Hepatocyte (in vitro differentiated cells): ENCODE results near the gene FAF1. TPM values are rescaled to one million over a fixed set of nuclear protein-coding genes. Genes with fewer than 3 reads are reported as not detected.
A peak's percentile ranks its signal among the peaks of the same experiment; 100 is the strongest.

ENCODE experiments used
- DNase-seq: peaks from one replicate; pipeline ENCODE4 v3.0.0-alpha.2; 2016; ENCODE audit warnings: low spot score
- H2AFZ ChIP-seq: fragments of 200-600 bp; sonication (generic); 2 replicates; pipeline ENCODE4 v1.6.0; 2016; ENCODE audit warnings: antibody characterized with exemption, mild to moderate bottlenecking
- H3K27ac ChIP-seq: fragments of 200-600 bp; sonication (generic); 2 replicates; pipeline ENCODE4 v1.5.1; 2016; ENCODE audit warnings: mild to moderate bottlenecking
- H3K27me3 ChIP-seq: fragments of 200-600 bp; sonication (generic); 2 replicates; pipeline ENCODE4 v1.6.1; 2016
- H3K36me3 ChIP-seq: fragments of 200-600 bp; sonication (generic); replicated peaks from 2 replicates; pipeline ENCODE4 v1.5.1; 2016; ENCODE audit warnings: low read depth; ENCODE audit not compliant: insufficient read depth
- H3K4me1 ChIP-seq: fragments of 200-600 bp; sonication (generic); 2 replicates; pipeline ENCODE4 v1.5.1; 2016; ENCODE audit warnings: mild to moderate bottlenecking, moderate library complexity; ENCODE audit not compliant: insufficient read depth
- H3K4me2 ChIP-seq: fragments of 200-600 bp; sonication (generic); 2 replicates; pipeline ENCODE4 v1.6.0; 2016
- H3K4me3 ChIP-seq: fragments of 200-600 bp; sonication (generic); 2 replicates; pipeline ENCODE4 v1.5.1; 2016; ENCODE audit warnings: mild to moderate bottlenecking
- H3K79me2 ChIP-seq: fragments of 200-600 bp; sonication (generic); 2 replicates; pipeline ENCODE4 v1.6.0; 2017; ENCODE audit warnings: mild to moderate bottlenecking
- H3K9me2 ChIP-seq: fragments of 200-600 bp; sonication (generic); replicated peaks from 2 replicates; pipeline ENCODE4 v1.6.0; 2017; ENCODE audit warnings: mild to moderate bottlenecking; ENCODE audit not compliant: insufficient read depth
- H3K9me3 ChIP-seq: fragments of 200-600 bp; sonication (generic); 2 replicates; pipeline ENCODE4 v1.5.1; 2016; ENCODE audit warnings: low read depth, mild to moderate bottlenecking
- H4K20me1 ChIP-seq: fragments of 200-600 bp; sonication (generic); 2 replicates; pipeline ENCODE4 v1.6.0; 2016; ENCODE audit warnings: mild to moderate bottlenecking; ENCODE audit not compliant: insufficient read depth, poor library complexity, severe bottlenecking
- EZH2 ChIP-seq: fragments of 200-600 bp; sonication (generic); IDR thresholded peaks from 2 replicates; pipeline ENCODE4 v1.6.1; 2016; ENCODE audit warnings: antibody characterized with exemption, mild to moderate bottlenecking, borderline replicate concordance
- EZH2phosphoT487 ChIP-seq: fragments of 200-600 bp; sonication (generic); IDR thresholded peaks from one replicate; pipeline ENCODE4 v1.6.1; 2018; ENCODE audit warnings: antibody characterized with exemption, mild to moderate bottlenecking, low read depth, moderate library complexity; ENCODE audit not compliant: unreplicated experiment, severe bottlenecking
- WGBS: methylation state at CpG from one replicate; pipeline ENCODE4 v1.1.6; 2016; ENCODE audit warnings: low lambda C conversion rate; ENCODE audit errors: missing lambda C conversion rate; 5-methylcytosine and 5-hydroxymethylcytosine counted together
- polyA plus RNA-seq: library from polyadenylated mRNA; unstranded; fragments of >200 nt; fragmentation: Nextera tagmentation; extraction: Ambion mirVana; gene quantifications from 2 replicates; pipeline ENCODE4 v1.2.1, GENCODE V29; 2016
- total RNA-seq: library from RNA; depleted of rRNA; stranded (reverse); fragments of >200 nt; gene quantifications from 2 replicates; pipeline ENCODE4 v1.2.3, GENCODE V29; 2014
- TF ChIP-seq, protein P1 (sequence below): fragments of 200-600 bp; sonication (generic); IDR thresholded peaks from 2 replicates; pipeline ENCODE4 v1.5.1; 2016; ENCODE audit warnings: antibody characterized with exemption, mild to moderate bottlenecking; ENCODE audit not compliant: poor library complexity

The FAF1 gene
- total and polyA plus RNA-seq, 2 experiments from 2014 or later = 25.7 to 35.5 TPM

DNA sequence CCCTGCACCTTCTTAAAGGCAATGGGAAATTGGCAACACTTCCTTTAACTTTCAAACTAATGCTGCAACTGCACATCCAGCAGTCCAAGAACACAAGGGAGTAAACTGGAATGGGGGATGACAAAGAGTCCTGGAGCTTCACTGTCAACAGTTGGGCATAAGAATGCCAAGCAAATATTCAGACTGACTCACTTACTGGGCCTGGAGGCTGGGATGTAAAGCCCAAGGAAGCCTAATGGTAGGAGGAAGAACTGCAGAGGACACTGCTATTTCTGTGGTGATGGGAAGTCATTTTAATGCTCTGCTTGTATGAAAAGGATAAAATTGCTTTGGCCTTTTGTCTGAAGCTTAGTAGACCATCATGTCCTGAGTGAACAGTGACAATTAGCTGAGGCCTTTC is 521.1 kb downstream of the FAF1 start:
- Histone ChIP-seq H3K9me3 (no peaks in the 10 kb centered on the region), H3K4me2 (no peak overlapping the region), H3K27me3 (peaks cover 6% of the 10 kb centered on the region), H2AFZ (no peak overlapping the region), H3K27ac (no peak overlapping the region), H3K9me2 (no peaks in the 10 kb centered on the region), H3K4me1 (no peaks in the 10 kb centered on the region), H4K20me1 (no peaks in the 10 kb centered on the region), H3K79me2 (no peaks in the 10 kb centered on the region), H3K4me3 (no peak overlapping the region), H3K36me3 (peaks cover 3% of the 10 kb centered on the region)
- no peak for DNase-seq
- TF ChIP-seq EZH2 (no peak), EZH2phosphoT487 (no peak)

DNA sequence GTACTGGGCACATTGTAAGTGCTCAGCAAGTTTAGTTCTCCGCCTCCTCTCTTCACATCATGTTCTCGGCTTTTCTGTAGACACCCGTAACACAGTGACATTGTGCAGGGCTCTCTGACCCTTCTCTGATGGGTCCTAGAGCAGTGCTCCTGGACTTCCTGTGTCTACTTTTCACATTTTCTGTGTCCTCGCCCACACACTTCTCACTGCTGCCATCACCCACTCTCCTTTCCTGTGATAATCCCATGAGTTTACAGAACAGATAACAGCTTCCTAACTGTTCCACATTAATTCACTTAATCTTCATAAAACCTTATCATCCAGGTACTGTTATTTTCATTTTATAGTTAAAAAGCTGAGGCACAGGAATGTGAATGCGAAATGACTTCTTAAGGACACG is 523.6 kb downstream of the FAF1 start:
- WGBS = 81% methylated on average over 6 of the region's 6 CpGs
- H3K4me1 ChIP-seq = no peaks in the 10 kb centered on the region
- H3K9me3 ChIP-seq = no peaks in the 10 kb centered on the region
- no peak overlapping the region for H2AFZ ChIP-seq
- DNase-seq = no peak
- H4K20me1 ChIP-seq = no peaks in the 10 kb centered on the region
- no peak for TF ChIP-seq EZH2
- TF ChIP-seq, protein P1, sequence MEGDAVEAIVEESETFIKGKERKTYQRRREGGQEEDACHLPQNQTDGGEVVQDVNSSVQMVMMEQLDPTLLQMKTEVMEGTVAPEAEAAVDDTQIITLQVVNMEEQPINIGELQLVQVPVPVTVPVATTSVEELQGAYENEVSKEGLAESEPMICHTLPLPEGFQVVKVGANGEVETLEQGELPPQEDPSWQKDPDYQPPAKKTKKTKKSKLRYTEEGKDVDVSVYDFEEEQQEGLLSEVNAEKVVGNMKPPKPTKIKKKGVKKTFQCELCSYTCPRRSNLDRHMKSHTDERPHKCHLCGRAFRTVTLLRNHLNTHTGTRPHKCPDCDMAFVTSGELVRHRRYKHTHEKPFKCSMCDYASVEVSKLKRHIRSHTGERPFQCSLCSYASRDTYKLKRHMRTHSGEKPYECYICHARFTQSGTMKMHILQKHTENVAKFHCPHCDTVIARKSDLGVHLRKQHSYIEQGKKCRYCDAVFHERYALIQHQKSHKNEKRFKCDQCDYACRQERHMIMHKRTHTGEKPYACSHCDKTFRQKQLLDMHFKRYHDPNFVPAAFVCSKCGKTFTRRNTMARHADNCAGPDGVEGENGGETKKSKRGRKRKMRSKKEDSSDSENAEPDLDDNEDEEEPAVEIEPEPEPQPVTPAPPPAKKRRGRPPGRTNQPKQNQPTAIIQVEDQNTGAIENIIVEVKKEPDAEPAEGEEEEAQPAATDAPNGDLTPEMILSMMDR = no peak
- TF ChIP-seq EZH2phosphoT487 = no peak
- H3K36me3 ChIP-seq = peaks cover 3% of the 10 kb centered on the region
- no peaks in the 10 kb centered on the region for H3K79me2 ChIP-seq
- no peak overlapping the region for H3K27ac ChIP-seq
- no peaks in the 10 kb centered on the region for H3K9me2 ChIP-seq
- no peak overlapping the region for H3K4me3 ChIP-seq
- H3K27me3 ChIP-seq = peaks cover 31% of the 10 kb centered on the region
- H3K4me2 ChIP-seq = no peak overlapping the region

DNA sequence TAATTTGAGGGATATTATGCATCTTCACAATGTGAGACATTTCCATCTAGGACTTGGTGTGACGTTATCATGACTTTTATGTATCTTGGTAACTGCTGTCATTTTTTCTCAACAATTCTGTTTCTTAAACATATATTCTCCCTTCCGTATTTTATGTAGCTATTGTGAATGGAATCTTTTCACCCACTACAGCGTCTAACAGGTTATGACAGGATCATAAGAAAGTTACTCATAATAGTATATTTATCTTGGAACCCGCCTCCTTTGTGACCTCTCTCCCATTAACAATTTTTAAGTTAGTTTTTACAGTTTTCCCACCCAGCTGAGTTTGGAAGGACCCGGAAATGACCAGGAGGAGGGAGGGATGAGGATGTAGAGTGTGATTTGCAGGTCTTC is 530.1 kb downstream of the FAF1 start:
- Histone ChIP-seq H3K36me3 (no peaks in the 10 kb centered on the region), H3K9me3 (no peaks in the 10 kb centered on the region), H3K79me2 (no peaks in the 10 kb centered on the region), H2AFZ (no peak overlapping the region), H3K4me1 (no peaks in the 10 kb centered on the region), H3K4me2 (peak overlapping the region; percentile 20), H3K4me3 (no peak overlapping the region), H3K27ac (no peak overlapping the region), H3K27me3 (peaks cover 94% of the 10 kb centered on the region), H3K9me2 (no peaks in the 10 kb centered on the region), H4K20me1 (no peaks in the 10 kb centered on the region)
- WGBS = 23% methylated on average over 5 of the region's 5 CpGs
- TF ChIP-seq, protein P1 = no peak
- no peak for TF ChIP-seq EZH2phosphoT487
- DNase-seq = no peak

DNA sequence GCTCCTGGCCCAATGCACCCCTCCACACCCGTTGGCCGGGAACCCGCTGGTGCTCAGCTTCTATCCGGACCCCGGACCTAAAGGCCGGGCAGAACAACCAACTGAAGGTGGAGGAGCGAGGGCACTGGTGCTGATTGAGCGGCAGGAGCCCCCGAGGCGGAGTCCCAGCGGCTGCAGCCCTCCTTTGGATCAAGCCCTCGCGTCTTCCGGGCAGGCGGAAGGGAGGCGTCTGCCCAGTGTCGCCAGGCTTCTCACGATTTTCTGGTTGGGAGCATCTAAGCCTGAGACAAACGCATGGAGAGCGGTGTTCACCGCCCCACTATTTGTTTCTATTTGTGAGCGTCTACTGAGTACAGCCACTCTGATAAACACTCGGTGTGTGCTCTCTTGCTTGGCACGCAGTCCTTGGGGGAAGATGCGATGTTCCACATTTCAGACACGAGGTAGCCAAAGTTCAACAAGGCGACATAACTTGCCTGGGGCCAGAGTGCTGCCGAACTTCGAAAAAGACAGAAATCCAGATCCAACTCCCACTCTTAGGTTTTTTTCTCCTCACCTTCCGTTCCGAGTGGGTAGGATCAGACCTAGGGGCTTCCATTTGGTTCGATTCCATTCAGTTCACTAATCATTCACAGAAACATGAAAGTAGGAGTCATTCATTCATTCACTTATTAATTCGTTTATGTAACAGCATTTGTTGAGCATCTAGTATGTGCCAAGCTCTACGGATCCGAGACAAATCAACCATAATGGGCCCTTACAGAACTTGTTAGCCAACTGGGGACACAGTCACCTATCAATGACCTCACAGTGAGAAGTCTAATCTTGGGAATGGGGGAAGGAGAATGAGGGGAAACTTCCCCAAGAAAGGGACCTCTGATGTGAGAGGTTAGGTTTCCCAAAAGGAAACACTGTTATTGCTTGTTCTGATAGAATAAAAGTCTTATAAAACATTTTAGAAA is 532.0 kb downstream of the FAF1 start:
- peaks cover 16% of the 10 kb centered on the region for H3K4me1 ChIP-seq
- no peaks in the 10 kb centered on the region for H3K9me3 ChIP-seq
- H3K4me2 ChIP-seq = peak overlapping the region; percentile 51
- H3K9me2 ChIP-seq = no peaks in the 10 kb centered on the region
- H3K79me2 ChIP-seq = no peaks in the 10 kb centered on the region
- no peaks in the 10 kb centered on the region for H3K36me3 ChIP-seq
- WGBS = 7% methylated on average over 35 of the region's 35 CpGs
- TF ChIP-seq EZH2 = peak; percentile 39
- TF ChIP-seq, protein P1 = no peak
- TF ChIP-seq EZH2phosphoT487 = peak; percentile 56
- DNase-seq = no peak
- no peaks in the 10 kb centered on the region for H4K20me1 ChIP-seq
- peaks cover 99% of the 10 kb centered on the region for H3K27me3 ChIP-seq
- H3K27ac ChIP-seq = no peak overlapping the region
- no peak overlapping the region for H2AFZ ChIP-seq
- no peak overlapping the region for H3K4me3 ChIP-seq
